Measurements from ENCODE around the gene SLC16A1.

DNA sequence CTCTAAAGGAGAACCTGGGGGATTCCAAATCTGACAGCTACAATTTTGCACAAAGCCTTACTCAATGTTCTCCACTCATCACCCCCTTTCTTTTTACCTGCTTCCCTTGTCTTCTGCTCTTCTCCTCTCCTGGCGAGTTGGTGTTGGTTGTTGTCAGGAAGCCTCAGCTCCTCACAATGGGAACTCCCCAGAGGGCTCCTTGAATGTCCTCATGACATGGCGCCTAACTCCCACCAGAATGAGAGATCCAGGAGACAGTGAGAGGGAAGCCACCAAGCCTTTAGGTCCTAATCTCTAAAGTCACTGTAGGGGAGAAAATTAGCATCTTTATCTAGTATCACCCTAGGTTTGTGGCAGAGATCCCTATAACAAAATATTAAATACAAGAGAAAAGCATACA lies 87.8 kb downstream of the SLC16A1 start:
- TF ChIP-seq TEAD4 (CRISPR knock-in tag; IDR thresholded peaks at IDR 0.05): no peak
- TF ChIP-seq, protein P1, sequence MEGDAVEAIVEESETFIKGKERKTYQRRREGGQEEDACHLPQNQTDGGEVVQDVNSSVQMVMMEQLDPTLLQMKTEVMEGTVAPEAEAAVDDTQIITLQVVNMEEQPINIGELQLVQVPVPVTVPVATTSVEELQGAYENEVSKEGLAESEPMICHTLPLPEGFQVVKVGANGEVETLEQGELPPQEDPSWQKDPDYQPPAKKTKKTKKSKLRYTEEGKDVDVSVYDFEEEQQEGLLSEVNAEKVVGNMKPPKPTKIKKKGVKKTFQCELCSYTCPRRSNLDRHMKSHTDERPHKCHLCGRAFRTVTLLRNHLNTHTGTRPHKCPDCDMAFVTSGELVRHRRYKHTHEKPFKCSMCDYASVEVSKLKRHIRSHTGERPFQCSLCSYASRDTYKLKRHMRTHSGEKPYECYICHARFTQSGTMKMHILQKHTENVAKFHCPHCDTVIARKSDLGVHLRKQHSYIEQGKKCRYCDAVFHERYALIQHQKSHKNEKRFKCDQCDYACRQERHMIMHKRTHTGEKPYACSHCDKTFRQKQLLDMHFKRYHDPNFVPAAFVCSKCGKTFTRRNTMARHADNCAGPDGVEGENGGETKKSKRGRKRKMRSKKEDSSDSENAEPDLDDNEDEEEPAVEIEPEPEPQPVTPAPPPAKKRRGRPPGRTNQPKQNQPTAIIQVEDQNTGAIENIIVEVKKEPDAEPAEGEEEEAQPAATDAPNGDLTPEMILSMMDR (IDR thresholded peaks at IDR 0.05): no peak
- no peak for TF ChIP-seq ESRRA (CRISPR knock-in tag; IDR thresholded peaks at IDR 0.05; ENCODE audit: borderline replicate concordance)
- TF ChIP-seq, protein P2, sequence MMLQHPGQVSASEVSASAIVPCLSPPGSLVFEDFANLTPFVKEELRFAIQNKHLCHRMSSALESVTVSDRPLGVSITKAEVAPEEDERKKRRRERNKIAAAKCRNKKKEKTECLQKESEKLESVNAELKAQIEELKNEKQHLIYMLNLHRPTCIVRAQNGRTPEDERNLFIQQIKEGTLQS (CRISPR knock-in tag; conservative IDR thresholded peaks at IDR 0.05): no peak
- TF ChIP-seq, protein P3, sequence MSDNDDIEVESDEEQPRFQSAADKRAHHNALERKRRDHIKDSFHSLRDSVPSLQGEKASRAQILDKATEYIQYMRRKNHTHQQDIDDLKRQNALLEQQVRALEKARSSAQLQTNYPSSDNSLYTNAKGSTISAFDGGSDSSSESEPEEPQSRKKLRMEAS (CRISPR knock-in tag; IDR thresholded peaks at IDR 0.05): no peak
- no peak for TF ChIP-seq TP53 (CRISPR knock-in tag; IDR thresholded peaks at IDR 0.05)
